ENCODE measurements around the gene HMG20B.
"Not testable (repeated sequence)": the region's sequence is repeated elsewhere in the genome, so short reads cannot be mapped to it uniquely, and the experiment has no call there.

Gene HMG20B

DNA sequence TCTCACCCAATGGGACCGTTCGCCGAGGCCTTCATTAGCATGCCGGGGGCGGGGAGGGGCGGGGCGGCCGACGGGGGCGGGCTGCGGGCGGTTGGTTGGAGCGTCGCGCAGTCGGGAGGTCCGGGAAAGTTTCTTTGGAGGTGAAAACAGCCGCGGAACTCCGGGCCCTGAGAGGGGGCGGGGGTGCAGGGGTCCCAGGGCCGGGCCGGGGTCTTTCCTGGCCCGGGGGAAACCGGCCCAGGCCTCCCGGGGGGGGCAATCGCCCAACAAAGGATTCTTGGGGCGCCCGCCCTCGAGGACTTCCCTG lies at the start of gene HMG20B:
Gene HMG20B (plus strand): TSS at position 90 of the 307 bp plus-strand sequence. CDS start 366 bp downstream, outside the sequence.
- no peak for DNase-seq

DNA sequence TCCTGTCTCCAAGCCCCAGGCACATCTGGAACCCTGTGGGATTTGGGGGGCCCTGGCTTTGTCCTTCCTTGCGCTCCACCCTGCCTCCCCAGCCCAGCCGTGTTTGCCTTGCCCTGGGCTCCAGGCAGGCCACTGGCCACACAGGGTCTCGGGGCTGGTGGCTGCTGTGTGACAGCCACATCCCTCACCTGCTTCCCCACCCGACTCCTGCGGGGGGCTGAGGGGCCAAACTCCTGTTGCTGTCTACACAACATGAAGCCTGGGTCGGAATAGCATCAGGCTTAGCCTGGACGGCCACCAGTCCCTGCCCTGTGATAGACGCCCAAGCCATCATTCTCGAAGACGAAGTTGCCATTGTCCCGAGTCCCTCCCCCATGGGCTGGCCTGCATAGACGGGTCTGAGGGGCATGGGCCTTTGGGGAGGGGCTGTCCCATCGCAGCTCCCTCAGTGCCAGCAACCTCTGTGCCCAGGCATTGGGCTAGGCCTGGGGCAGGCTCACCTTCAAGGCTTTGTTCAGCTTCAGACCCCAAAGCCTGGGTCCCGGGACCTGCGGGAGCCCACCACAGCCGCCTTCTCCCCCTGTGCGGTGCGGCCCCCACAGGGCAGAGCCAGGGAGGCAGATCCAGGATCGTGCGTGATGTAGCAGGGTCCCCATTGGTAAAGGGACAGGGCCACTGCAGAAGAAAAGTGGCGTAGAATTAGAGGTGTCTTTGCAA lies 49.2 kb upstream of the HMG20B start:
- DNase-seq: no peak

DNA sequence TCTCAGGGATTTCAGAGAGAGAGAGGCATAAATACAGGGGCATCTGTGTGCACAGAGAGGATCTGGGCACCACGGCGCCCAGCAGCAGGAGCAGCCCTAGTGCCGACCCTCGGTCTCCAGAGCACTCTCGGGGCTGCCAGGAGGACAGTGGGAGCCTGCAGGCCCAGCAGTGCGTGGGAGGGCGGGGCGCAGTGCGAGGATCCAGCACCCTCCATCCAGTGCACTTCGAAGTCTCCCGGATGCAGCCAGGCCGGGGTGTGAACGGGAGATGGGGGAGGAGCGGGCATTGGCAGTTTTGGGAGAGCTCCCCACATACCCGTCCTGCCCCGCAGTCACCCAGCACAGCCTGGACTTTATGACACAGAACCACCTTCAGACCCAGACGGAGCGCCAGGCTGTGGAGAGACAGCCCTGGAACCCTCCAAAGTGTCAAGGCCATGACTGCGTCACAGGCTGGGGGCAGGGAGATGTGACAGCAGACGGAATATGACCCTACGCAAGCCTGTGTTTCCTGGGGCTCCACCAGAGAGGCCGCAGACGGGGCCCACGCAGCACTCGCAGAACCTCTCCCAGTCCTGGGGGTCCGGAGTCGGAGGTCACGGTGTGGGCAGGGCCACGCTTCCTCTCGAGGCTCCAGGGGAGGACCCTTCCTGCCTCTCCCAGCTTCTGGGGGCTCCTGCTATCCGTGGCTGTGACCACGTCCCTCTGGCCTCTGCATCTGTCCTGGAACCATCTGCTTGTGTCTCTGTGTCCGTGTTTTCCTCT lies 48.5 kb upstream of the HMG20B start:
- no peak for DNase-seq

- DNase-seq: no peak
Observed at GRCh38 chr19:3524904-3525451, 47.8 kb upstream of the HMG20B start.

DNA sequence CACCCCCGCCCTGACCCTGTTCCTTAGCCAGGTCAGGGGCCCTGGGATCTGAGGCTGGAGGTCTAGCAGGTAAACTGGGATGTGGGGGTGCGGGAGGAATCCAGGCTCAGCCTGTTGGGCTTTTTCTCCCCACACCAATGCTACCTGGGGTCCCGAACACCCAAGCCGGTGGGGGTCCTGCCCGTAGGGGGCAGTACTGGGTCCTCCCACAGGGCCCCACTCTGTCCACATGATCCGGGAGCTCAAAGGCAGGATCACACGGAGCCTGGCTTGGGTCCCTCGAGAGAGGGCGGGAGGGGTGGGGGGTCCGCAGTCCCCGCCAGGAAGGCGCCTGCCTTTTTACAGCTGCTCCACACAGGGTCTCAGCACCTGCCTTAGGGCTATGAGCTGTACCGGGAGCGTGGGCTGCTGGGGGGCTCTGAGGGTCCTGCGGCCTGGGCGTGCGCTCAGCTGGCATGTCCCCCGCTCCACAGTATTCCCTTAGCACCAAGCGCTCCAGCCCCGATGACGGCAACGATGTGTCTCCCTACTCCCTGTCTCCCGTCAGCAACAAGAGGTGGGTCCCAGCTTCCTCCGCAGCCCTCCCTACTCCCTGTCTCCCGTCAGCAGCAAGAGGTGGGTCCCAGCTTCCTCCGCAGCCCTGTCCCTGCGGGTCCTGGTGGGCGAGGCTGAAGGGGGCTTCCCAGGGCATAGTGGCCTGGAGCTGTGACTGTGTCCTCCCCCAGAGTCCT lies 46.1 kb upstream of the HMG20B start:
- DNase-seq: no peak

GRCh38 chr19:3527238-3527910 lies 45.4 kb upstream of the HMG20B start:
- DNase-seq: no peak

DNA sequence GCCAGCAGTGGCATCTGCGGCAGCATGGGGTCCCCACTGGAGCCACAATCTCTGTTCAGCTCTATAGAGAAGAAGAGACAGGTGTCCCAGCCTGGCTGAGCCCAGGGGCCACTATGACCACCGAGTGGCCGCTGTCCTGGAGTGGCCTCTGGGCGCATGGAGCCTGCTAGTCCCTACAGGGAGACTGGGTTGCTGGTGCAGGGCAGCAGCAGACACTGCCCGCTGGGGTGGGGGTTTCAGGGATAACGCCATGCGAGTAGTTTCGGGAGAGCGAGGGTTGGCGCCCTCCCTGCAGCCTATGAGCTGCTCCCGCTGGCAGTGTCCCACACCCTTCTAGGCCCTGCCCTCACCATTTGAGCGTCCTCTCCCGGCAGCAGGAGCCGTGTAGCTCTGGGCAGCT lies 44.7 kb upstream of the HMG20B start:
- DNase-seq: no peak

DNA sequence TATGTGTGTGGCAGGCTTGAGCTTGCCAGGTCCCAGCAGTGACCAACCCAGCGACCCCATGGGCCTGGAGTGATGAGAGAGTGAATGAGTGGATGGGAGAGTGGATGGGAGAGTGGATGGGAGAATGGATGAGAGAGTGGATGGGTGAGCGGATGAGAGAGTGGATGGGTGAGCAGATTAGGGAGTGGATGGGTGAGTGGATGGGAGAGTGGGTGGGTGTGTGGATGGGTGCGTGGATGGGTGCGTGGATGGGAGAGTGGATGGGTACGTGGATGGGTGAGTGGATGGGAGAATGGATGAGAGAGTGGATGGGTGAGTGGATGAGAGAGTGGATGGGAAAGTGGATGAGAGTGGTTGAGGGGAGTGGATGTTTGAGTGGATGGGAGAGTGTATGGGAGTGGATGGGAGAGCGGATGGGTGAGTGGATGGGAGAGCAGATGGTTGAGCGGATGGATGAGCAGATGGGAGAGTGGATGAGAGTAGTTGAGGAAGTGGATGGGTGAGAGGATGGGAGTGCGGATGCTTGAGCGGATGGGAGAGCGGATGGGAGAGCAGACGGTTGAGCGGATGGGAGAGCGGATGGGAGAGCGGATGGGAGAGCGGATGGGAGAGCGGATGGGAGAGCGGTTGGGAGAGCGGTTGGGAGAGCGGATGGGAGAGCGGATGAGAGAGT lies 44.1 kb upstream of the HMG20B start:
- DNase-seq: no peak

DNA sequence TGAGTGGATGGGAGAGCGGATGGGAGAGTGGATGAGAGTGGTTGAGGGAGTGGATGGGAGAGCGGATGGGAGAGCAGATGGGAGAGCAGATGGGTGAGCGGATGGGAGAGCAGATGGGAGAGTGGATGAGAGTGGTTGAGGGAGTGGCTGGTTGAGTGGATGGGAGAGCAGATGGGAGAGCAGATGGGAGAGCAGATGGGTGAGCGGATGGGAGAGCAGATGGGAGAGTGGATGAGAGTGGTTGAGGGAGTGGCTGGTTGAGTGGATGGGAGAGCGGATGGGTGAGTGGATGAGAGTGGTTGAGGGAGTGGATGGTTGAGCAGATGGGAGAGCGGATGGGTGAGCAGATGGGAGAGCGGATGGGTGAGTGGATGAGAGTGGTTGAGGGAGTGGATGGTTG lies 43.4 kb upstream of the HMG20B start:
- not testable (repeated sequence) for DNase-seq

GRCh38 chr19:3530389-3530788 lies 42.4 kb upstream of the HMG20B start:
- DNase-seq: no peak

DNA sequence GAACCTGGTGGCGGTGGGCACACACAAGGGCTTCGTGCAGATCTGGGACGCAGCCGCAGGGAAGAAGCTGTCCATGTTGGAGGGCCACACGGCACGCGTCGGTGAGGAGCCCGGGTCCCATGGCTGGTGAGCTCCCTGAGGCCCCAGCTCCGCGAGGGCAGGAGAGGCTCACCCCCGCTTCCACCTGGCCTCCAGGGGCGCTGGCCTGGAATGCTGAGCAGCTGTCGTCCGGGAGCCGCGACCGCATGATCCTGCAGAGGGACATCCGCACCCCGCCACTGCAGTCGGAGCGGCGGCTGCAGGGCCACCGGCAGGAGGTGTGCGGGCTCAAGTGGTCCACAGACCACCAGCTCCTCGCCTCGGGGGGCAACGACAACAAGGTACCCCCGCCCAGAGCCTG lies 41.0 kb upstream of the HMG20B start:
- no peak for DNase-seq

- DNase-seq: no peak
Observed at GRCh38 chr19:3532154-3532786, 40.5 kb upstream of the HMG20B start.

DNA sequence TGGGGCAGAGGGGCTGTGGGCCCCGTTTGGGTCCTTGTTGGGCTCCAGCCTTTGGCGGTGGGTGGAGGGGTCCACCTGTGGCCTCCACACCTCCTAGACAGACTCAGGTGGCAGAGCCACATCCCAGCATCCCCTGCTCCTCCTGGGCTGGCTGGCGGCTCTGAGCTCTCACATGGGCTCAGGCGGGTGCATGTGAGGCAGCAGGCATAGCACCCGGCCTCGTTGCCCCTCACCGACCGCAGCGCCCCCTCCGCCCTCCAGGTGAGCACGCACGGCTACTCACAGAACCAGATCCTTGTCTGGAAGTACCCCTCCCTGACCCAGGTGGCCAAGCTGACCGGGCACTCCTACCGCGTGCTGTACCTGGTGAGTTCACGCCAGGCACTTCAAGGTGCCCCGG lies 39.7 kb upstream of the HMG20B start:
- DNase-seq: no peak

- DNase-seq: no peak
Observed at GRCh38 chr19:3533563-3534216, 39.1 kb upstream of the HMG20B start.

GRCh38 chr19:3534375-3535234 lies 38.1 kb upstream of the HMG20B start:
- DNase-seq: no peak

DNA sequence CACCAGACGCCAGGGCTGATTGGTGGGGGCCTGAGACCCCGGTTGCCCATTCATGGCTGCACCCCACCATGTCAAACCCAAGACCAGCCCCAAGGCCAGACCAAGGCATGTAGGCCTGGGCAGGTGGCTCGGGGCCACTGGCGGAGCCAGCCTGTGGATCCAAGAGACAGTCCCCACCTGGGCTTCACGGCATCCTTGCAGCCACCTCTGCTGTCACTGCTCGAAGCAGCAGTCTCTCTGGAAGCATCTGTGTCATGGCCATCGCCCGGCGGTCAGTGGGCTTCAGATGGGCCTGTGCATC lies 37.6 kb upstream of the HMG20B start:
- DNase-seq: no peak

GRCh38 chr19:3535563-3535965 lies 37.2 kb upstream of the HMG20B start:
- no peak for DNase-seq

DNA sequence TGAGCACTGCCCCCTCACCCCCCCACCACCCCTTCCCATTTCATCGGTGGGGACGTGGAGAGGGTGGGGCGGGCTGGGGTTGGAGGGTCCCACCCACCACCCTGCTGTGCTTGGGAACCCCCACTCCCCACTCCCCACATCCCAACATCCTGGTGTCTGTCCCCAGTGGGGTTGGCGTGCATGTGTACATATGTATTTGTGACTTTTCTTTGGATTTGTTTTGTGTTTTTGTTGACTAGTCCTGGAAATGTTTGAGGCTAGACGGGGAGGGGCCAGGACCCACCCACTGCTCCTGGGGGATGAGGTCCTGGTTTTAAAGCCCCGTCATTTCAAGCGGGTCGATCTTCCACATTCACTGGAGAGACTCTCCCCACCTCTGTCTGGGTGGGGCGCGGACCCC lies 36.8 kb upstream of the HMG20B start:
- DNase-seq: no peak

DNA sequence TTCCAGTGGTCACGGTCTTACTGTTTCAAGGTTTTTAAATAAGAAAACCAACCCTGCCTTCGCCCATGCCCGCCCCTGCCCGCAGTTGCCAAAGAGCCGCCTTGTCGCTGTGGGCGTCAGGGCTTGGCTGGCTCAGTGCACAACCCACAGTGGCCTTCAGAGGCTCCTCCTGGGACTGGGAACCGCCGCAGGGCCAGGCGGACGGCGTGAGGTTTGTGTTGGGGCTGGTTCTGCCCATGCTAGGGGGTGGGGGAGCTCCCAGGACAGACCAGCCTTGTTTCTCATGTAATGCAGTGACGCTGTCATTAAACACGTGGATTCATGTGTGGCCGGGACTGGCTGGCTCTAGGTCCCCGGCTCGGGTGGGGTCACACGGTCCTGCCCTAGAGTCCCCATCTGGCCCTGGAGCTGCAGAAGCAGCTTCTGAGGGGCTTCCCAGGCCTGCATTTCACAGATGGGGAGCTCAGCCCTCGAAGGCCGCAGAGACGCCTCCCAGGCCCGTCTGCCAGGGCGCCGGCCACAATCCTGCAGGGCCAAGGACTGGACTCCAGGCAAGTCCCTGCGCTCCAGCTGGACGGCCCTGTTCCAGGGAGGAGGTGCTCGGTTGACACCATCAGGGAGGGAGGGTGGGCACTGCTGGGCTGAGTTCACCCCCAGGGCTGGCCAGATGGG lies 36.2 kb upstream of the HMG20B start:
- no peak for DNase-seq

- DNase-seq: no peak
Observed at GRCh38 chr19:3537101-3537437, 35.7 kb upstream of the HMG20B start.

All from activated CD4-positive, alpha-beta T cell treated with anti-CD3 and anti-CD28 coated beads, Interleukin-2, amount 50 U/mL, for 16 hours (primary cell).